Lower leg skin (tissue), 4 donors: Measurements from ENCODE around the gene CFL1. TPM values are rescaled to one million over a fixed set of nuclear protein-coding genes. Genes with fewer than 3 reads are reported as not detected.
A peak's percentile ranks its signal among the peaks of the same experiment; 100 is the strongest.

ENCODE experiments used
- DNase-seq, 2 donors: peaks; one replicate each; pipeline ENCODE4 v3.0.0-alpha.2; 2019; ENCODE audit warnings: low spot score in 2 of 2
- H3K4me3 ChIP-seq: fragments of 200-600 bp; sonication (generic); 2 replicates; pipeline ENCODE4 v1.5.1; 2017; ENCODE audit warnings: mild to moderate bottlenecking, low read depth; ENCODE audit not compliant: poor library complexity, severe bottlenecking
- CTCF ChIP-seq, 3 donors: fragments of 450-650 bp; IDR thresholded peaks; one replicate each; pipeline ENCODE4 v1.5.1; 2016; ENCODE audit warnings: antibody characterized with exemption in 3 of 3, mild to moderate bottlenecking in 3 of 3, moderate library complexity in 2 of 3
- POLR2A ChIP-seq, 2 donors: fragments of 450-650 bp; IDR thresholded peaks; one replicate each; pipeline ENCODE4 v1.6.1; 2016 to 2017; ENCODE audit warnings: antibody characterized with exemption in 2 of 2, mild to moderate bottlenecking in 1 of 2, moderate library complexity in 1 of 2
- WGBS, 2 donors: methylation state at CpG; one replicate each; pipeline ENCODE4 v1.1.5; 2018; 5-methylcytosine and 5-hydroxymethylcytosine counted together
- intact Hi-C: fragments of 100-400 bp; cut with DNase I; formaldehyde crosslinking; loops from one replicate; pipeline ENCODE4 v1.15.0; 2023; ENCODE audit warnings: low total_unique reads
- total RNA-seq, 4 donors: library from RNA; depleted of rRNA; stranded (reverse); fragments of >200 nt; gene quantifications; one replicate each; pipeline ENCODE4 v1.1.0, GENCODE V29; 2016

The CFL1 gene
- total RNA-seq, 4 donors from 2014 or later, result 417 to 706 (median 504) TPM

- intact Hi-C loops, result no loop called here
- TF ChIP-seq POLR2A (IDR thresholded peaks at IDR 0.05) (no peak), CTCF (IDR thresholded peaks at IDR 0.05) (no peak)
- peak in 1 of 2 donors; percentile 93 for DNase-seq
- H3K4me3 ChIP-seq, result peak overlapping the region; percentile 94
- 0 to 1% methylated on average over 13 to 32 of the region's 49 CpGs for WGBS, 2 donors
Measured at GRCh38 chr11:65857500-65857852, 504 bp downstream of the CFL1 start.

- intact Hi-C loops, result no loop called here
- peak overlapping the region; percentile 94 for H3K4me3 ChIP-seq
- peak; percentile 83 to 97 for DNase-seq
- TF ChIP-seq POLR2A (IDR thresholded peaks at IDR 0.05), result no peak
- WGBS, 2 donors, result 3% methylated on average over 19 to 32 of the region's 57 CpGs
Measured at GRCh38 chr11:65856689-65857499, 1.1 kb downstream of the CFL1 start.

GRCh38 chr11:65855927-65856363, 2.0 kb downstream of the CFL1 start:
- DNase-seq, result no peak
- H3K4me3 ChIP-seq, result no peak overlapping the region
- intact Hi-C loops, result no loop called here
- WGBS, 2 donors, result 78 to 84% methylated on average over 15 of the region's 15 CpGs
- no peak for TF ChIP-seq CTCF (IDR thresholded peaks at IDR 0.05)
- TF ChIP-seq POLR2A (IDR thresholded peaks at IDR 0.05), result no peak

- WGBS, 2 donors, result 78 to 79% methylated on average over 15 of the region's 15 CpGs
- no peak for DNase-seq
- TF ChIP-seq CTCF (IDR thresholded peaks at IDR 0.05) (no peak), POLR2A (IDR thresholded peaks at IDR 0.05) (no peak)
- no peak overlapping the region for H3K4me3 ChIP-seq
- intact Hi-C loops, result no loop called here
Measured at GRCh38 chr11:65854852-65855837, 2.8 kb downstream of the CFL1 start.

- intact Hi-C loops, result no loop called here
- TF ChIP-seq CTCF (IDR thresholded peaks at IDR 0.05) (peak in 1 of 3 donors; percentile 88), POLR2A (IDR thresholded peaks at IDR 0.05) (no peak)
- no peak for DNase-seq
- 74 to 80% methylated on average over 3 to 4 of the region's 4 CpGs for WGBS, 2 donors
- no peak overlapping the region for H3K4me3 ChIP-seq
Measured at GRCh38 chr11:65854161-65854592, 3.8 kb downstream of the CFL1 start.
